ENCODE results near the gene COL5A1. TPM values are rescaled to one million over a fixed set of nuclear protein-coding genes. Genes with fewer than 3 reads are reported as not detected.

COL5A1 gene
- total RNA-seq, 2 donors from 2014 or later = 10.9 to 22.0 TPM

GRCh38 chr9:134820901-134821300 is 179.3 kb downstream of the COL5A1 start:
- H3K9me3 ChIP-seq = no peaks in the 10 kb centered on the region
- H3K27ac ChIP-seq = no peak overlapping the region
- H3K4me1 ChIP-seq = no peaks in the 10 kb centered on the region
- no peak for DNase-seq (ENCODE audit: low spot score)
- no peak for TF ChIP-seq CTCF (IDR thresholded peaks at IDR 0.05)
- H3K27me3 ChIP-seq = no peaks in the 10 kb centered on the region
- peaks cover 30% of the 10 kb centered on the region for H3K36me3 ChIP-seq
- H3K4me3 ChIP-seq = no peak overlapping the region

- H3K27ac ChIP-seq = no peak overlapping the region
- no peaks in the 10 kb centered on the region for H3K9me3 ChIP-seq
- H3K4me1 ChIP-seq = no peaks in the 10 kb centered on the region
- DNase-seq (ENCODE audit: low spot score) = no peak
- H3K36me3 ChIP-seq = peaks cover 21% of the 10 kb centered on the region
- no peak overlapping the region for H3K4me3 ChIP-seq
- no peak for TF ChIP-seq CTCF (IDR thresholded peaks at IDR 0.05)
- H3K27me3 ChIP-seq = no peaks in the 10 kb centered on the region
Measured at GRCh38 chr9:134822541-134822940, 180.9 kb downstream of the COL5A1 start.

- Histone ChIP-seq H3K27ac (no peak overlapping the region), H3K4me3 (no peak overlapping the region), H3K4me1 (no peaks in the 10 kb centered on the region), H3K9me3 (no peaks in the 10 kb centered on the region), H3K27me3 (no peaks in the 10 kb centered on the region), H3K36me3 (peaks cover 21% of the 10 kb centered on the region)
- no peak for TF ChIP-seq CTCF (IDR thresholded peaks at IDR 0.05)
- DNase-seq (ENCODE audit: low spot score) = no peak
Measured at GRCh38 chr9:134823623-134824022, 182.0 kb downstream of the COL5A1 start.

DNA sequence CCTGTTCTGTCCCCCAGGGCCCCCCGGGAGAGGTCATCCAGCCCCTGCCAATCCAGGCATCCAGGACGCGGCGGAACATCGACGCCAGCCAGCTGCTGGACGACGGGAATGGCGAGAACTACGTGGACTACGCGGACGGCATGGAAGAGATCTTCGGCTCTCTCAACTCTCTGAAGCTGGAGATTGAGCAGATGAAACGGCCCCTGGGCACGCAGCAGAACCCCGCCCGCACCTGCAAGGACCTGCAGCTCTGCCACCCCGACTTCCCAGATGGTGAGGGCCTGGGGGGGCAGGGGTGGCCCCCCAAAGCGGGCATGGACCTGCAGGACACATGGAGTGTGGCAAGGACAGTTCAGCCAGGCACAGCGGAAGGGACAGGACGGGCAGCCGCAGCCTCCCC is 183.0 kb downstream of the COL5A1 start:
- DNase-seq (ENCODE audit: low spot score) = no peak
- H3K4me3 ChIP-seq = no peak overlapping the region
- H3K27me3 ChIP-seq = no peaks in the 10 kb centered on the region
- no peaks in the 10 kb centered on the region for H3K4me1 ChIP-seq
- peaks cover 17% of the 10 kb centered on the region for H3K36me3 ChIP-seq
- no peak for TF ChIP-seq CTCF (IDR thresholded peaks at IDR 0.05)
- no peaks in the 10 kb centered on the region for H3K9me3 ChIP-seq
- no peak overlapping the region for H3K27ac ChIP-seq

GRCh38 chr9:134825025-134825424 is 183.4 kb downstream of the COL5A1 start:
- Histone ChIP-seq H3K27ac (no peak overlapping the region), H3K27me3 (no peaks in the 10 kb centered on the region), H3K4me1 (no peaks in the 10 kb centered on the region), H3K36me3 (peaks cover 13% of the 10 kb centered on the region), H3K4me3 (no peak overlapping the region), H3K9me3 (no peaks in the 10 kb centered on the region)
- no peak for DNase-seq (ENCODE audit: low spot score)
- no peak for TF ChIP-seq CTCF (IDR thresholded peaks at IDR 0.05)

Measured in right atrium auricular region (tissue), 2 donors.